GM23338 (cell line): Measurements from ENCODE around the gene RBL1. TPM values are rescaled to one million over a fixed set of nuclear protein-coding genes. Genes with fewer than 3 reads are reported as not detected.
A peak's percentile ranks its signal among the peaks of the same experiment; 100 is the strongest.

Experiments
- ATAC-seq: fragments of 200-7000 bp; cut with Tn5 transposase; 3 replicates; pipeline ENCODE4 v1.9.1; 2020
- DNase-seq: peaks from one replicate; pipeline ENCODE4 v3.0.0-alpha.2; 2015; ENCODE audit warnings: low spot score
- H2AFZ ChIP-seq: fragments of 200-600 bp; sonication (generic); 2 replicates; pipeline ENCODE4 v1.8.0; 2016; ENCODE audit warnings: antibody characterized with exemption, mild to moderate bottlenecking, moderate library complexity
- H3F3A ChIP-seq: fragments of 200-600 bp; sonication (generic); replicated peaks from 2 replicates; pipeline ENCODE4 v1.8.0; 2017; ENCODE audit warnings: antibody characterized with exemption, mixed run types, low read depth
- H3K27ac ChIP-seq: fragments of 200-600 bp; sonication (generic); 2 replicates; pipeline ENCODE4 v1.6.1; 2016; ENCODE audit warnings: low read depth
- H3K27me3 ChIP-seq: fragments of 200-600 bp; sonication (generic); 2 replicates; pipeline ENCODE4 v1.8.0; 2016; ENCODE audit warnings: mild to moderate bottlenecking, mixed run types, moderate library complexity; ENCODE audit not compliant: insufficient read depth
- H3K36me3 ChIP-seq: fragments of 200-600 bp; sonication (generic); 2 replicates; pipeline ENCODE4 v1.8.0; 2016; ENCODE audit warnings: mild to moderate bottlenecking; ENCODE audit not compliant: insufficient read depth
- H3K4me1 ChIP-seq: fragments of 200-600 bp; sonication (generic); 2 replicates; pipeline ENCODE4 v1.8.0; 2016; ENCODE audit warnings: mild to moderate bottlenecking, moderate library complexity; ENCODE audit not compliant: insufficient read depth
- H3K4me2 ChIP-seq: fragments of 200-600 bp; sonication (generic); 2 replicates; pipeline ENCODE4 v1.7.1; 2017; ENCODE audit warnings: mixed run types
- H3K4me3 ChIP-seq: fragments of 200-600 bp; sonication (generic); 2 replicates; pipeline ENCODE4 v1.6.1; 2016; ENCODE audit warnings: mixed run types
- H3K79me2 ChIP-seq: fragments of 200-600 bp; sonication (generic); replicated peaks from 2 replicates; pipeline ENCODE4 v1.8.0; 2017; ENCODE audit warnings: mild to moderate bottlenecking; ENCODE audit not compliant: insufficient read depth
- H3K9me2 ChIP-seq: fragments of 200-600 bp; sonication (generic); 2 replicates; pipeline ENCODE4 v1.8.0; 2017; ENCODE audit not compliant: insufficient read depth
- H4K20me1 ChIP-seq: fragments of 200-600 bp; sonication (generic); replicated peaks from 2 replicates; pipeline ENCODE4 v1.8.0; 2017; ENCODE audit warnings: mild to moderate bottlenecking; ENCODE audit not compliant: insufficient read depth
- H3K27ac Mint-ChIP-seq: 2 replicates; pipeline ENCODE4 v1.8.0; 2020; ENCODE audit warnings: inconsistent platforms, mild to moderate bottlenecking, moderate library complexity, mixed read lengths
- H3K27me3 Mint-ChIP-seq: 3 replicates; pipeline ENCODE4 v1.8.0; 2022; ENCODE audit warnings: low read depth, mild to moderate bottlenecking, moderate library complexity, mixed read lengths, inconsistent platforms; ENCODE audit not compliant: insufficient read depth, poor library complexity
- H3K36me3 Mint-ChIP-seq: 3 replicates; pipeline ENCODE4 v1.8.0; 2021; ENCODE audit warnings: low read depth, mild to moderate bottlenecking, inconsistent platforms, moderate library complexity, mixed read lengths
- H3K4me1 Mint-ChIP-seq: 3 replicates; pipeline ENCODE4 v1.8.0; 2020; ENCODE audit warnings: mild to moderate bottlenecking, inconsistent platforms, mixed read lengths
- H3K4me3 Mint-ChIP-seq: 3 replicates; pipeline ENCODE4 v1.8.0; 2021; ENCODE audit warnings: moderate library complexity, mild to moderate bottlenecking, inconsistent platforms, mixed read lengths
- H3K9me3 Mint-ChIP-seq: 3 replicates; pipeline ENCODE4 v1.8.0; 2020; ENCODE audit warnings: moderate library complexity, mild to moderate bottlenecking, inconsistent platforms, mixed read lengths
- CREB1 ChIP-seq: fragments of 250-450 bp; sonication (Bioruptor Pico); IDR thresholded peaks from 2 replicates; pipeline ENCODE4 v1.5.0; 2020; ENCODE audit warnings: low read depth, mild to moderate bottlenecking, moderate library complexity
- EZH2phosphoT487 ChIP-seq: fragments of 200-600 bp; sonication (generic); IDR thresholded peaks from one replicate; pipeline ENCODE4 v1.8.1; 2018; ENCODE audit warnings: antibody characterized with exemption; ENCODE audit not compliant: unreplicated experiment
- JUNB ChIP-seq: IDR thresholded peaks from one replicate; pipeline ENCODE4 v1.6.1; 2016; ENCODE audit warnings: antibody characterized with exemption; ENCODE audit not compliant: unreplicated experiment
- NANOG ChIP-seq: IDR thresholded peaks from 2 replicates; pipeline ENCODE4 v1.6.1; 2016; ENCODE audit warnings: antibody characterized with exemption, borderline replicate concordance
- POLR2AphosphoS5 ChIP-seq: IDR thresholded peaks from 2 replicates; pipeline ENCODE4 v1.6.1; 2016; ENCODE audit warnings: antibody characterized with exemption, low read depth
- STAT1 ChIP-seq: IDR thresholded peaks from one replicate; pipeline ENCODE4 v1.6.1; 2016; ENCODE audit warnings: antibody characterized with exemption; ENCODE audit not compliant: unreplicated experiment
- ZNF114 ChIP-seq: fragments of 250-450 bp; sonication (Bioruptor Pico); IDR thresholded peaks from 2 replicates; pipeline ENCODE4 v1.5.0; 2020; ENCODE audit warnings: mild to moderate bottlenecking, moderate library complexity
- polyA plus RNA-seq: library from polyadenylated mRNA; unstranded; fragments of >200 nt; fragmentation: Nextera tagmentation; extraction: Ambion mirVana; gene quantifications from 2 replicates; pipeline ENCODE4 v1.2.1, GENCODE V29; 2016
- total RNA-seq: library from RNA; depleted of rRNA; stranded (reverse); fragments of >200 nt; shearing (Covaris generic); gene quantifications from 2 replicates; pipeline ENCODE4 v1.2.3, GENCODE V29; 2014
- TF ChIP-seq, protein P1 (sequence below): IDR thresholded peaks from one replicate; pipeline ENCODE4 v1.6.1; 2018; ENCODE audit warnings: antibody characterized with exemption; ENCODE audit not compliant: unreplicated experiment
- TF ChIP-seq, protein P2 (sequence below): IDR thresholded peaks from 2 replicates; pipeline ENCODE4 v1.6.1; 2016; ENCODE audit warnings: antibody characterized with exemption

The RBL1 gene
- total and polyA plus RNA-seq, 2 experiments from 2014 or later = 6.4 to 12.6 TPM

DNA sequence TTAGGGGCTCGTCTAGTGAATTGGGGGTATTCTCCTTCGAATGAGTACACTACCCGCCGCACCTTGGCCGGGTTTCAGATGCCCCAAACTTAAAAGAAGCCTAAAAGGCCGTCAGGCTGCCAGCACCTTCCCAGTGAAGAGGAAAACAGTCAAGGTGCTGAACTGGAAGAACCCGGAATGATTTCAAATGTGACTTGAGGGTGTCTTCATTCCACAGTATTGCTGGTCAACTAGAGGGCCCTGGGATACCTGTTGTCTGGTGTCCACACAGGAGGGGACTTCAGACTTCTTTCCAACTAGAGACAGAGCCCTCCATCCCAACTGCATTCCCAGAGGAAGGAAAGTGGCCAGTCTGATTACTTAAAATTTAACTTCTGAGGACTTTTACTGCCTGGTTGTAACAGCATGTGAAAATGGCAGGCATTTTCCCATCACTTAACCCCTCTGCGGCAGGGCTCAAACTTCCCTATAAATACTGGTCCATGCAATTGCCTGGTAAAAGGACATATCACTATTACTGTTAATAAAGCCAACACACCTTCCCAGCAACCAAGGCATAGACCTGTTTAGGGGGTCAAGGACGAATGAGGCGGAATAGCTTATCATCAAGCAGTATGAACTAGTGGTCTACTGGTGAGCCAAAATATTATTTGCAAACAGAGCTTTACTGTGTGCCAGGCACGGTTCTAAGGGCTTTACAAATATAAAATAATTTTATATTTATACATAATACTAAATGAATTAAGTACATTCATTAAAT lies 143.6 kb downstream of the RBL1 start (continued):
- TF ChIP-seq JUNB = no peak
- TF ChIP-seq STAT1 = no peak

DNA sequence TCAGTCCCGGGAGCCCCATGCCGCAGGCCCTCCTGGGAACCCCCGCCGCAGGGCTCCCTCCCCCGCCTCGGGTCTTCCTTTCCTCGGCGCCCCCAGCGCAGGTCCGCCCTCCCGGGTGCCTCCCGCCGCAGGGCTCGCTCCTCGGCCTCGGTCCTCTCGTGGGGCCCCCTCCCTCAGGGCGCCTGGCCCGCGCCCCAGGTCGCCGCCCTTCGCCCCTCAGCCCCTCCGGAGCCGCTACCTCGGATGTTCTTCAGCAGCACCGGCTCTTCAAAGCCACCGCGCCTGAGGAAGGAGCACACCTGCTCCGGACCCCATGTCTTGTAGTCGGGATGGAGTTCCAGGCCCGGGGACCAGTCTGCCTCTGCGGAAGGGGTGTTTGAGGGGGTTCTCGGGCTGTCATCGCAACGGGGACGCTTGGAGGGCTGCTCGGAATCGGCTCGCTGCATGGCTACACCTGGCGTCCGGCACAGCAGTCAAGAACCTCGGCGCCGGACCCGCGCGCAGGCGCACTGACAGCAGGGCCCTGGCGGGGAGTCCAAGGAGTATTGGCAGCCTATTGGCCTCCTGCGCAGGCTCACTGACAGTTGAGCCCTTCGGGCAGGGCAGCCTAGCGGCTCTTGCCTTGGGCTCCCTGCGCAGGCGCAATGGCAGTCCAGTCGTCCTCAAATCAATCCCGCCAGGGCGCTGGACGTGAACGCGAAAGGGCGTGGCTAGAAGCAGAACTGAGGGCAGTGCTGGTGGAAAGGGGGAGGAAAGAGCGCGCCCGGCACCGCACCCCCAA lies 144.4 kb downstream of the RBL1 start, which contains the start of gene SAMHD1:
Gene SAMHD1, minus strand, starts transcription at position 511 of the 781 bp plus-strand sequence. Its CDS starts 65 bp downstream, at position 446.
- H3K9me3 Mint-ChIP-seq = peaks cover 3% of the 10 kb centered on the region; the same call in 1 of the 3 replicates
- Histone ChIP-seq H3K27ac (peak within 1 kb of the TSS; percentile 7), H3F3A (0 out of 2 replicates have a peak, but pooled peaks cover 4% of the 10 kb centered on the region), H3K36me3 (no peaks in the 10 kb centered on the region), H3K4me3 (peak within 1 kb of the TSS; percentile 90), H3K9me2 (no peaks in the 10 kb centered on the region), H3K4me1 (peaks cover 23% of the 10 kb centered on the region), H3K4me2 (peak within 1 kb of the TSS; percentile 92), H4K20me1 (no peaks in the 10 kb centered on the region), H2AFZ (peak within 1 kb of the TSS; percentile 90), H3K27me3 (no peaks in the 10 kb centered on the region), H3K79me2 (peaks cover 10% of the 10 kb centered on the region)
- TF ChIP-seq ZNF114 (CRISPR knock-in tag) (no peak), CREB1 (CRISPR knock-in tag) (no peak), POLR2AphosphoS5 (peak; percentile 73)
- peaks cover 21% of the 10 kb centered on the region for H3K27me3 Mint-ChIP-seq
- peak within 1 kb of the TSS; percentile 93 for H3K4me3 Mint-ChIP-seq
- DNase-seq = peak; percentile 98
- peaks cover 15% of the 10 kb centered on the region; the same call in 2 of the 3 replicates for H3K36me3 Mint-ChIP-seq
- peak within 1 kb of the TSS; percentile 40; the same call in 1 of the 2 replicates for H3K27ac Mint-ChIP-seq
- ATAC-seq = peak; percentile 90
- peaks cover 30% of the 10 kb centered on the region for H3K4me1 Mint-ChIP-seq

DNA sequence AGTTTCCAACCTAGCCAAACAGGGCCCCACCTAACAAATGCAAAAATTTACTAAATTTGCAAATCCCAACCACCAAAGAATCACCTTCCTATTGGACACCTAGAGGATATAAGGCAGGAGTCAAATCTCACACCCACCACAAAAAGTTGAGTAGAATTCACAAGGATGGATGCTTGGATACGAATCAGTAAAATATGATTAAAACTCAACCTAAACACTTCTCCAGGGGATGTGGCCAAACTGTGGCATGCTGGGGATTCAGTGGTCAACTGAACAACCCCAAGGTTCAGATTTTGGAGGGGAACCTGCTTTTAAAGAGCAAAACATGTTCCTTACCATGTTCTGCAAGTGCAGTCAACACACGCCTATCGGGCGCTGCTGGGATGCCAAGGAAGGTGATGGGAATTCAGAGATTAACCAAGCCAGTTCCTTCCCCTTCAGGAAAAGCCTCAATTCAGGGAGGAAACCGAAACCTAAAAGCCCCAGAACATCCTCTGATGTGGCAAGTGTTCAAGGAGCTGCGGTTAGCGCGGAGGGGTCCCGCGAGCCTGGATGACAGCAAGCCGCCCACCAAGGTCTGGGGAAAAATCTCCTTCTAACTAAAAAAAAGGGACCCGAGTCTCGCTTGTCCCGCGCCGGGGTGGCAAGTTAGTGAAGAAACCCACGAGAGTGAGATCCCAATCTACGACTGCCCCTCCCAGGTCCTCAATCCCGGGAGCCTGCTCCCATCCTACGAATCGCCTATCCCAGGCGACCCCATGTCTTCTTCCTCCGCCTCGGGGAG lies 145.2 kb downstream of the RBL1 start:
- peak overlapping the region; percentile 92 for H3K4me2 ChIP-seq
- peak overlapping the region; percentile 90 for H3K4me3 ChIP-seq
- peak overlapping the region; percentile 90 for H2AFZ ChIP-seq
- no peak overlapping the region for H3K27ac Mint-ChIP-seq
- TF ChIP-seq, protein P1, sequence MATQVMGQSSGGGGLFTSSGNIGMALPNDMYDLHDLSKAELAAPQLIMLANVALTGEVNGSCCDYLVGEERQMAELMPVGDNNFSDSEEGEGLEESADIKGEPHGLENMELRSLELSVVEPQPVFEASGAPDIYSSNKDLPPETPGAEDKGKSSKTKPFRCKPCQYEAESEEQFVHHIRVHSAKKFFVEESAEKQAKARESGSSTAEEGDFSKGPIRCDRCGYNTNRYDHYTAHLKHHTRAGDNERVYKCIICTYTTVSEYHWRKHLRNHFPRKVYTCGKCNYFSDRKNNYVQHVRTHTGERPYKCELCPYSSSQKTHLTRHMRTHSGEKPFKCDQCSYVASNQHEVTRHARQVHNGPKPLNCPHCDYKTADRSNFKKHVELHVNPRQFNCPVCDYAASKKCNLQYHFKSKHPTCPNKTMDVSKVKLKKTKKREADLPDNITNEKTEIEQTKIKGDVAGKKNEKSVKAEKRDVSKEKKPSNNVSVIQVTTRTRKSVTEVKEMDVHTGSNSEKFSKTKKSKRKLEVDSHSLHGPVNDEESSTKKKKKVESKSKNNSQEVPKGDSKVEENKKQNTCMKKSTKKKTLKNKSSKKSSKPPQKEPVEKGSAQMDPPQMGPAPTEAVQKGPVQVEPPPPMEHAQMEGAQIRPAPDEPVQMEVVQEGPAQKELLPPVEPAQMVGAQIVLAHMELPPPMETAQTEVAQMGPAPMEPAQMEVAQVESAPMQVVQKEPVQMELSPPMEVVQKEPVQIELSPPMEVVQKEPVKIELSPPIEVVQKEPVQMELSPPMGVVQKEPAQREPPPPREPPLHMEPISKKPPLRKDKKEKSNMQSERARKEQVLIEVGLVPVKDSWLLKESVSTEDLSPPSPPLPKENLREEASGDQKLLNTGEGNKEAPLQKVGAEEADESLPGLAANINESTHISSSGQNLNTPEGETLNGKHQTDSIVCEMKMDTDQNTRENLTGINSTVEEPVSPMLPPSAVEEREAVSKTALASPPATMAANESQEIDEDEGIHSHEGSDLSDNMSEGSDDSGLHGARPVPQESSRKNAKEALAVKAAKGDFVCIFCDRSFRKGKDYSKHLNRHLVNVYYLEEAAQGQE = no peak
- TF ChIP-seq NANOG (no peak), CREB1 (CRISPR knock-in tag) (no peak), STAT1 (no peak), POLR2AphosphoS5 (no peak), EZH2phosphoT487 (no peak), JUNB (no peak)
- TF ChIP-seq, protein P2, sequence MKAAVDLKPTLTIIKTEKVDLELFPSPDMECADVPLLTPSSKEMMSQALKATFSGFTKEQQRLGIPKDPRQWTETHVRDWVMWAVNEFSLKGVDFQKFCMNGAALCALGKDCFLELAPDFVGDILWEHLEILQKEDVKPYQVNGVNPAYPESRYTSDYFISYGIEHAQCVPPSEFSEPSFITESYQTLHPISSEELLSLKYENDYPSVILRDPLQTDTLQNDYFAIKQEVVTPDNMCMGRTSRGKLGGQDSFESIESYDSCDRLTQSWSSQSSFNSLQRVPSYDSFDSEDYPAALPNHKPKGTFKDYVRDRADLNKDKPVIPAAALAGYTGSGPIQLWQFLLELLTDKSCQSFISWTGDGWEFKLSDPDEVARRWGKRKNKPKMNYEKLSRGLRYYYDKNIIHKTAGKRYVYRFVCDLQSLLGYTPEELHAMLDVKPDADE = no peak
- peak; percentile 64 for DNase-seq
- no peaks in the 10 kb centered on the region for H3K27me3 ChIP-seq
- peaks cover 31% of the 10 kb centered on the region for H3K4me1 Mint-ChIP-seq
- peaks cover 24% of the 10 kb centered on the region for H3K27me3 Mint-ChIP-seq
- peaks cover 22% of the 10 kb centered on the region; the same call in 2 of the 3 replicates for H3K36me3 Mint-ChIP-seq
- peaks cover 3% of the 10 kb centered on the region; the same call in 1 of the 3 replicates for H3K9me3 Mint-ChIP-seq
- H3K36me3 ChIP-seq = no peaks in the 10 kb centered on the region
- peaks cover 23% of the 10 kb centered on the region for H3K4me1 ChIP-seq
- H3K4me3 Mint-ChIP-seq = peak overlapping the region; percentile 93
- peaks cover 10% of the 10 kb centered on the region for H3K79me2 ChIP-seq
- peak; percentile 13 for ATAC-seq
- no peaks in the 10 kb centered on the region for H3K9me2 ChIP-seq
- no peaks in the 10 kb centered on the region for H4K20me1 ChIP-seq
- H3F3A ChIP-seq = 0 out of 2 replicates have a peak, but pooled peaks cover 4% of the 10 kb centered on the region
- no peak overlapping the region for H3K27ac ChIP-seq
